Small intestine (tissue), 7 donors: Measurements from ENCODE around the gene TTC22. TPM values are rescaled to one million over a fixed set of nuclear protein-coding genes. Genes with fewer than 3 reads are reported as not detected.

Source experiments
- DNase-seq, 2 donors: peaks; one replicate each; pipeline versions ENCODE4 v3.0.0 to v3.0.0-alpha.2; 2013
- FAIRE-seq: peaks from 2 replicates; lab custom pipeline; 2012; peaks lifted over from hg19 to GRCh38; lab: Jason Lieb, UNC
- H3K27ac ChIP-seq, 3 donors: one replicate each; pipeline ENCODE4 v1.5.1; 2013; ENCODE audit warnings: low read length in 2 of 3, mild to moderate bottlenecking in 2 of 3, control low read depth in 1 of 3, inconsistent platforms in 1 of 3, low read depth in 1 of 3, moderate library complexity in 1 of 3
- H3K27me3 ChIP-seq, 3 donors: one replicate each; pipeline ENCODE4 v1.6.1; 2013; ENCODE audit warnings: low read length in 3 of 3, inconsistent platforms in 1 of 3; ENCODE audit not compliant: control insufficient read depth in 3 of 3, insufficient read depth in 3 of 3
- H3K36me3 ChIP-seq, 3 donors: one replicate each; pipeline ENCODE4 v1.6.1; 2013; ENCODE audit warnings: low read length in 3 of 3, inconsistent platforms in 1 of 3, low read depth in 1 of 3, mild to moderate bottlenecking in 1 of 3, moderate library complexity in 1 of 3; ENCODE audit not compliant: control insufficient read depth in 3 of 3, insufficient read depth in 2 of 3
- H3K4me1 ChIP-seq, 3 donors: one replicate each; pipeline ENCODE4 v1.6.1; 2013; ENCODE audit warnings: low read length in 2 of 3, inconsistent platforms in 1 of 3, low read depth in 1 of 3, mild to moderate bottlenecking in 1 of 3, moderate library complexity in 1 of 3; ENCODE audit not compliant: control insufficient read depth in 3 of 3, insufficient read depth in 2 of 3
- H3K4me3 ChIP-seq, 3 donors: one replicate each; pipeline ENCODE4 v1.5.1; 2013; ENCODE audit warnings: low read length in 3 of 3, control low read depth in 1 of 3, inconsistent platforms in 1 of 3, low read depth in 1 of 3, mild to moderate bottlenecking in 1 of 3, moderate library complexity in 1 of 3
- H3K9me3 ChIP-seq, 2 donors: one replicate each; pipeline ENCODE4 v1.6.1; 2013; ENCODE audit warnings: low read depth in 1 of 2, low read length in 1 of 2; ENCODE audit not compliant: control insufficient read depth in 2 of 2, insufficient read depth in 1 of 2
- WGBS, 3 donors: extraction: QIAGEN DNeasy Blood & Tissue Kit; methylation state at CpG; one replicate each; pipeline ENCODE4 v1.1.7; 2013; 5-methylcytosine and 5-hydroxymethylcytosine counted together
- polyA plus RNA-seq, 4 donors: library from polyadenylated mRNA; stranded (reverse) in 3 of 4; unstranded in 1 of 4; fragments of 200-250 nt in 3 of 4; fragments of 120-200 nt in 1 of 4; gene quantifications; one replicate each; pipeline versions ENCODE4 v1.2.1 to v1.2.3, GENCODE V29; 2013
- donor health status: healthy with polysubstance abuse.
- donor health status: control.
- donor health status: control.
- donor health status: Bipolar disorder and iron deficiency.
- donor health status: healthy.

Gene TTC22
- polyA plus RNA-seq, 4 donors = 10.7 to 27.7 (median 23.8) TPM

DNA sequence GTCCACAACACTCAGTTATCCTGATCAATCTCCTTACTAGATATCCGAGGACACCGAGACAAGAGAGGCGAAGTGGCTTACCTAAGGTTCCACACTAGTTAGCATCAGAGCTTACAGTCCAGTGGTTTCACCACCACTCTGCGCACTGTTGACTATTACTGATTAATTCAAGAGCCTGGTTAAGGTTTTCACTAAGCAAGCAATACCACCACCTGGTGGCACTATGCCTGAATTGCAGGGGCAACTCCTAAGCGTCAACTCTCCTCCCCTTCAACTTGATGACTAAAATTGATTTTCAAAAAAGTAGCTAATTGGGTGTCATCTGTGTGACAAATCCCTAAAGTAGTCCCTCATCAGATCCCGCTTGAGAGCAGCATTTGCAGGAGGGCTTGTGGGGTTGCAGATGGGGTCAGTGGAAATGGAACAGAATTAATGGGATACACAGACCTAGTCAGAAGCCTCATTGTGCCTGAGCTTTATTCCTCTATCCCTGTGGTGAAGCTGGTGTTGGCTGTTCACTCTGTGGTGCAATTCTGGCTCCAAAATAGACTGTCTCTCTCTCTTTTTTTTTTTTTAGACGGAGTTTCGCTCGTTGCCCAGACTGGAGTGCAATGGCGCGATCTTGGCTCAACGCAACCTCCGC, 9.1 kb downstream of the TTC22 start:
- H3K36me3 ChIP-seq = peaks cover 0 to 80% (median 9%) of the 10 kb centered on the region in 3 donors
- FAIRE-seq = no peak
- H3K4me1 ChIP-seq = peaks cover 5 to 47% (median 12%) of the 10 kb centered on the region in 3 donors
- H3K27ac ChIP-seq = no peak overlapping the region
- peaks cover 0 to 6% of the 10 kb centered on the region in 2 donors for H3K9me3 ChIP-seq
- WGBS, 3 donors = 86 to 96% (median 95%) methylated on average over 13 of the region's 13 CpGs
- H3K4me3 ChIP-seq = no peak overlapping the region
- peak; percentile 54 to 66 for DNase-seq
- H3K27me3 ChIP-seq = no peaks in the 10 kb centered on the region

DNA sequence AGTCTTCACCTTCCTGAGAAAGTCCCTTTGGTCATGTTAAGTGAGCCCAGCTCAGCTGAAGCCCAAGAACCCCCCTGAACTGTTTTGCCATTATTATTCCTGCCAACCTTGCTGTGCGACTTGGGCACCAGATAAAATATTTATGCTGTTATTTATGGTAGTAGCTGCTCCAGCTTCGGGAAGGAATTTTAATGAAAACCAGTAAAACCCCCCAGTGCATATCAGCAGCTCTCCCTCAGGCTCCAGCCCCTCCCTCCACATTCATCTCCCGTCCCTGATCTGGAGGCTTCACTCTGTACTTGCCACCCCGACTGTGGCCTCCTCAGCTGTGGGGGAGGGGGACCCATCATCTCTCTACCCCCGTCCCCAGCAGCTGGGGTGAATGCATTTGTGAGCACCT, 12.7 kb downstream of the TTC22 start:
- DNase-seq (no peak), FAIRE-seq (no peak)
- 62 to 85% (median 81%) methylated on average over 5 of the region's 5 CpGs for WGBS, 3 donors
- Histone ChIP-seq H3K36me3 (peaks cover 3 to 87% (median 18%) of the 10 kb centered on the region in 3 donors), H3K4me3 (no peak overlapping the region), H3K27me3 (no peaks in the 10 kb centered on the region), H3K27ac (no peak overlapping the region), H3K4me1 (peaks cover 0 to 12% (median 0%) of the 10 kb centered on the region in 3 donors), H3K9me3 (peaks cover 0 to 6% of the 10 kb centered on the region in 2 donors)

DNA sequence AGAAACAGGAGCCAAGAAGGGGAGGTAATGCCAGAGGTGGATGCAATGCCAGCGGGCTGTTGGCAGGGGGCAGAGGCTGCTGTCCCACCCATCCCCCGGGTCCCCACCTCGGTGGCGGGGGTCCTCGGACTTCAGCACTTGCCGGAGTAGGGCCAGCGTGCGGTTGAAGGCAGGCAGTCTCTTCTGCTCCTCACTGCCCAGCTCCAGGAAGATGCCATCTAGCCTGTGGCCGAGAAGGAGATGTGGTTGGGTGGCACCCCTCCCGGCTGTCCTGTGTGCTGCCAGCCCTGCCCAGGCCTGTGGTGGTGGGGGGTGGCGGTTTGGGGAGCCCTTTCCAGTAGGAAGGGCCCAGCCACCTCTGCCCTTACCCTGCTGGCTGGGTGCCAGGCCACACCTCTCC, 13.5 kb downstream of the TTC22 start:
- FAIRE-seq (no peak), DNase-seq (no peak)
- WGBS, 3 donors = 76 to 88% (median 85%) methylated on average over 11 of the region's 11 CpGs
- Histone ChIP-seq H3K27ac (no peak overlapping the region), H3K36me3 (peaks cover 3 to 81% (median 18%) of the 10 kb centered on the region in 3 donors), H3K4me3 (no peak overlapping the region), H3K27me3 (no peaks in the 10 kb centered on the region), H3K9me3 (peaks cover 0 to 6% of the 10 kb centered on the region in 2 donors), H3K4me1 (peaks cover 0 to 3% (median 0%) of the 10 kb centered on the region in 3 donors)

DNA sequence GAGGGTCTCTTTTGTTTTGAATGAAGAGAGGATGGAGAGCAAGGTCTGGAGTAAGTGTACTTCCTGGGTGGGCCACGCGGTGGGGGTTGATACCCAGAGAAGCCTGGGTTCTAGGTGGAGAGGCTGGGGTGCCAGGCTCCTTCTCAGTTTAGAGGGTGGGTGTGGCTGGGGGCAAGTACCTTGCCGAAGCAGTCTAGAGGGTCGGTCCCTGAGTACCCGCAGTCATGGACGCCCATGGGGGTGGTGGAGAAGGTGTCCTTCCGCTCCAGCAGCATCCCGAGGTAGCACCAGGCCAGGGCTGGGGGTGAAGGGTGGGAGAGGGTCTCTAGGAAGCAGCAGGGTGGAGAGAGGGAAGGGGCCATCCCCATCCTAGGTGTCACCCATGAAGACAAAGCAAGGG, 14.3 kb downstream of the TTC22 start:
- peaks cover 3 to 79% (median 18%) of the 10 kb centered on the region in 3 donors for H3K36me3 ChIP-seq
- no peak overlapping the region for H3K4me3 ChIP-seq
- DNase-seq = no peak
- no peak overlapping the region for H3K27ac ChIP-seq
- H3K4me1 ChIP-seq = peaks cover 0 to 3% (median 0%) of the 10 kb centered on the region in 3 donors
- H3K9me3 ChIP-seq = peaks cover 0 to 1% of the 10 kb centered on the region in 2 donors
- 93 to 100% (median 99%) methylated on average over 8 of the region's 8 CpGs for whole genome bisulfite sequencing, 3 donors
- peaks cover 0 to 6% (median 0%) of the 10 kb centered on the region in 3 donors for H3K27me3 ChIP-seq
- FAIRE-seq = no peak

DNA sequence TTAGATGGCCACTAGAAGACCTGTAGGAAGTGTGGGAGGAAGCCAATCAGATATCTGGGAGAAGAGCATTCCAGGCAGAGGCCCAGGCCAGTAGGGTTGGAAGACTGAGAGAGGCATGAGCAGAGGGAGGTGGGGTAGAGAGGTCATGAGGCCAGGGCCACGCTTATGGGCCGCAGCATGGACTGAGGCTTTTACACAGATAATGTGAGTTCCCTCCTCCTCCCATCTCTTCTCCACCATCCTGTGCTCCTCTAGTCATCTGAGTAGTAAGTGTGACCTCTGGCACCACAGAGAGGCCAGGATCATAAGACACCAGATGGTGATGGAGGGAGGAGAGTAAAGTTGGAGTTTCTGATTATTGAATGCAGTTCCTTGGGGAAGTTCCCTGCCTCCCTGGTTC, 17.1 kb downstream of the TTC22 start:
- no peak overlapping the region for H3K4me3 ChIP-seq
- H3K4me1 ChIP-seq = peaks cover 0 to 2% (median 0%) of the 10 kb centered on the region in 3 donors
- FAIRE-seq (no peak), DNase-seq (peak in 1 of 2 donors; percentile 38)
- WGBS, 3 donors = 78 to 96% (median 79%) methylated on average over 2 of the region's 2 CpGs
- peaks cover 3 to 71% (median 16%) of the 10 kb centered on the region in 3 donors for H3K36me3 ChIP-seq
- peaks cover 0 to 9% (median 0%) of the 10 kb centered on the region in 3 donors for H3K27me3 ChIP-seq
- H3K27ac ChIP-seq = peak overlapping the region in 1 of 3 donors; percentile 42
- H3K9me3 ChIP-seq = no peaks in the 10 kb centered on the region

DNA sequence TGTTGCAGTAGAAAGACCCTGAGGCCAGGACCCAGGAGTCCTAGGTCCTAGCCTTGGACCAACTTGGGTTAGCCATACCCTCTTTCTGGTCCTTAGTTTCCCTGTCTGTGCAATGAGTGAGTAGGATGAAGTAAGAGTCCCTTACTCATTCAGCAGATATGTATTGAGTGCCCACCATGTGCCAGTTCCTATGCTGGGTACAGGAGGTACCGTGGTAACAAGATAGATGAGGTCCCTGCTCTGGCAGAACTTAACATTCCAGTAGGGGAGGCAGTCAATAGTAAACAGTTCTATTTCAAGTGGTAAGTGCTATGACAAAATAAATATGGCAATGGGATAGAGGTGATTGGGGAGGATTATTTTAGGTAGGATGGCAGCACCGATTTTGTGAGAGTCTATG, 18.5 kb downstream of the TTC22 start:
- Histone ChIP-seq H3K4me3 (no peak overlapping the region), H3K9me3 (no peaks in the 10 kb centered on the region), H3K4me1 (peaks cover 0 to 2% (median 0%) of the 10 kb centered on the region in 3 donors), H3K36me3 (peaks cover 3 to 60% (median 14%) of the 10 kb centered on the region in 3 donors), H3K27ac (no peak overlapping the region), H3K27me3 (peaks cover 0 to 9% (median 0%) of the 10 kb centered on the region in 3 donors)
- DNase-seq = no peak
- FAIRE-seq = no peak
- 71 to 76% (median 74%) methylated on average over 2 of the region's 2 CpGs for WGBS, 3 donors

DNA sequence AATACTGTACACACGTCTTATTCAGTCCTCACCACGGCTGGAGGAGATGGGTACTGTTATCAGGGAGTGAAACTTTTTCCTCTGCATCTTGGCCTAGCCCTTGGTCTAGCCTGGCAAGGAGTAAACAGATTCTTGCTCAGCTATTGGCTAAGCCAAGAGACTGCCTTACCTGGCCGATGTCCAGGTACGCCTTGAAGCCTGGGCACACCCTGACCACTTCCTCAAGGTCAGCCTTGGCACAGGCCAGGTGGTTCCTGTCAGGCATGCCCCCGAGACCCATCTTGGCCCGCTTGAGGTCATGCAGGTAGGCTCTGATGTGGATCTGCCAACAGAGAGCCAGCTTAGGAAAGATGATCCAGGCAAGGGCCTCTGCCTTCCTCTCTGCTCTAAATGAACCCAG, 19.0 kb downstream of the TTC22 start:
- 77 to 83% (median 78%) methylated on average over 6 of the region's 6 CpGs for WGBS, 3 donors
- no peak for FAIRE-seq
- H3K36me3 ChIP-seq = peaks cover 3 to 57% (median 10%) of the 10 kb centered on the region in 3 donors
- no peak overlapping the region for H3K4me3 ChIP-seq
- H3K27ac ChIP-seq = no peak overlapping the region
- DNase-seq = no peak
- peaks cover 0 to 9% (median 0%) of the 10 kb centered on the region in 3 donors for H3K27me3 ChIP-seq
- peaks cover 0 to 2% (median 0%) of the 10 kb centered on the region in 3 donors for H3K4me1 ChIP-seq
- H3K9me3 ChIP-seq = no peaks in the 10 kb centered on the region

DNA sequence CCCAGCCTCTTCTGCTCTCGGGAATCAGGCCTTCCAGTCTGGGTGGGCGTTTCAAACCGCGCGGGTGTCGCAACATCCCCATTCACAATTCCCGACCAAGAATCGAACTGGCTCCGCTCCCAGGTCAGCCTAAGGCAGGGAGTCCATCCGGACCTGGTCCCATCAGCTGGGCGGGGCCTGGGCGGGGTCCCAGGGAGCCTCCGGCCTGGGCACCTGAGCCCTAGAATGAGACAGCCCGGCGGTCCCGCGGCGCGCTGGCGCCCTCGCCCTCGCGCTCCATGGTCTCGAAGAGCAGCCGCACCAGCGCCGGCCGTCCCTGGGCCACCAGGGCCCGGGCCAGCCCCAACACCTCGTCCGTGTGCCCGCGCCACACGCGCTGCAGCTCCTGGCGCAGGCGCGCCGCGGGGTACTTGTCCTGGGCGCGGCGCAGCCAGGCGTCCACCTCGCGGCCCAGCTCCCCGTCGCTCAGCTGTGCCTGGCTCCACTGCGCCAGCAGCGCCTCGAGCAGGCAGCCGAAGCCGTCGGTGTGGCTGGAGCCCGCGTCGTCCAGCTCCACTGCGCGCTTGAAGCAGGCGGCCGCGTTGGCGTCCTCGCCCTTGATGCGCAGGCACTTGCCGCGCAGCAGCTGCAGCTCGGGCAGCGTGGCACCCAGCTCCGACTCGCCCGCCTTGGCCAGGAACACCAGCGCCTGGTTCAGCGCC, 19.9 kb downstream of the TTC22 start:
- 46 to 81% (median 62%) methylated on average over 67 to 74 of the region's 74 CpGs for WGBS, 3 donors
- Histone ChIP-seq H3K4me3 (no peak overlapping the region), H3K36me3 (peaks cover 3 to 49% (median 5%) of the 10 kb centered on the region in 3 donors), H3K27me3 (peaks cover 0 to 9% (median 0%) of the 10 kb centered on the region in 3 donors), H3K4me1 (peaks cover 0 to 7% (median 0%) of the 10 kb centered on the region in 3 donors), H3K27ac (no peak overlapping the region), H3K9me3 (no peaks in the 10 kb centered on the region)
- FAIRE-seq (no peak), DNase-seq (peak in 1 of 2 donors; percentile 51)
